Measurements from ENCODE around the gene THRSP.

- no peak for TF ChIP-seq CTCF (conservative IDR thresholded peaks at IDR 0.05; ENCODE audit: low read depth, low read length)
- no peak for TF ChIP-seq EZH2 (IDR thresholded peaks at IDR 0.05; ENCODE audit: low read length, unreplicated experiment)
- TF ChIP-seq EZH2phosphoT487 (IDR thresholded peaks at IDR 0.05; ENCODE audit: borderline replicate concordance, low read length), result no peak
Measured at GRCh38 chr11:78023426-78023825, 40.2 kb upstream of the THRSP start.
